HG03442 (cell line): Measurements from ENCODE around the gene NCF4.
A peak's percentile ranks its signal among the peaks of the same experiment; 100 is the strongest.

ENCODE experiments used
- ATAC-seq: cut with Tn5 transposase; IDR thresholded peaks from one replicate; pipeline ENCODE4 v1.9.1; 2021; ENCODE audit warnings: mild to moderate bottlenecking, moderate library complexity; ENCODE audit not compliant: unreplicated experiment

Gene NCF4

GRCh38 chr22:36892292-36892691, 31.5 kb downstream of the NCF4 start:
- ATAC-seq, result no peak

- ATAC-seq, result no peak
Observed at GRCh38 chr22:36893262-36893661, 32.5 kb downstream of the NCF4 start.

- no peak for ATAC-seq
Observed at GRCh38 chr22:36894266-36894665, 33.5 kb downstream of the NCF4 start.

GRCh38 chr22:36897611-36898010, 36.8 kb downstream of the NCF4 start:
- ATAC-seq, result no peak

- no peak for ATAC-seq
Observed at GRCh38 chr22:36898690-36899089, 37.9 kb downstream of the NCF4 start.

GRCh38 chr22:36899498-36899897, 38.7 kb downstream of the NCF4 start:
- ATAC-seq, result no peak

DNA sequence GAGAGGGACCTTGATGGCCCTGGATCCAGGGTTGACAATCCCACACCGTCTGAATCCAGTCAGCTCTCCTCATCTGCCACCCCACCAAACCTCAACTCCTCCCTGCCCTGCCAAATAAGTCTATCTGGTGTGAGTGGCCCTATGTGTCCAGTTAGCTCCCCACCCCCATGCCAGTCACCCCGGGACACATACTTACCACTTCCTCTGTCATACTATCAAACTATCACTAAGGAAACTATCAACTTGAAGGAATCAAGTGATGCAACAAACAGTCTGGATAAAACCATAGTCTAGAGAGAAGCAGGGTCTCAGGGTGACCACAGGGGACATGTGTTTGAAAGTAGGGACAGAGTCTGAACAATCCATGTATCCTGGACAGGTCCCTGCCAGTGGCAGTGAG, 39.4 kb downstream of the NCF4 start:
- no peak for ATAC-seq

- ATAC-seq, result no peak
Observed at GRCh38 chr22:36900880-36901279, 40.1 kb downstream of the NCF4 start.

GRCh38 chr22:36901411-36902142, 40.8 kb downstream of the NCF4 start:
- peak; percentile 69 for ATAC-seq

- no peak for ATAC-seq
Observed at GRCh38 chr22:36902143-36902926, 41.5 kb downstream of the NCF4 start.

DNA sequence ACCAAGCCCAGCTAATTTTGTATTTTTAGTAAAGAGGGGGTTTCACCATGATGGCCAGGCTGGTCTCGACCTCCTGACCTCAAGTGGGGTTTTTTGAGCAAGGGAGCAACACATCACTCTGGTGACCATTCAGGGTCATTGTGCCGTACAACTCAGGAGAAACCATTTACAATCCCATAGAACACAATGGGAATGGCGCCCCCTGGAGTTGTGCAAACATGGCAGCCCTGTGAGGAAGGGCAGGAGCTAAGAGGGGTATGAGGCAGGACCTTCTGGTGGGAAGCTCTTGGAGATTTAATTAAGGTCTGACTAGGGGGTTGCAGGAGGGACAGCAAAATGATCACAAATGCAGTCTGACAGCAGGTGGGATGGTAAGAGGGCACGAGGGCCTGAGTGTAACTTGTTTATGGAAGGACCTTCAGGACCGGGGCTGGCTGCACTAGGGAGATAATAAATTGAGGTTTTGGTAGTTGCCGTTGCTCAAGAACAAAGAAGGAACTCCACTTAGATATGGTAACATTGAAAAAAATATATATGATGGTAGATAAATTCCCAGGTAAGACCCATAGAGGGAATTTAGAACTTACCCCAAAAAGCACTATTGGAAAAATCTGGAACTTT, 43.6 kb downstream of the NCF4 start:
- no peak for ATAC-seq

DNA sequence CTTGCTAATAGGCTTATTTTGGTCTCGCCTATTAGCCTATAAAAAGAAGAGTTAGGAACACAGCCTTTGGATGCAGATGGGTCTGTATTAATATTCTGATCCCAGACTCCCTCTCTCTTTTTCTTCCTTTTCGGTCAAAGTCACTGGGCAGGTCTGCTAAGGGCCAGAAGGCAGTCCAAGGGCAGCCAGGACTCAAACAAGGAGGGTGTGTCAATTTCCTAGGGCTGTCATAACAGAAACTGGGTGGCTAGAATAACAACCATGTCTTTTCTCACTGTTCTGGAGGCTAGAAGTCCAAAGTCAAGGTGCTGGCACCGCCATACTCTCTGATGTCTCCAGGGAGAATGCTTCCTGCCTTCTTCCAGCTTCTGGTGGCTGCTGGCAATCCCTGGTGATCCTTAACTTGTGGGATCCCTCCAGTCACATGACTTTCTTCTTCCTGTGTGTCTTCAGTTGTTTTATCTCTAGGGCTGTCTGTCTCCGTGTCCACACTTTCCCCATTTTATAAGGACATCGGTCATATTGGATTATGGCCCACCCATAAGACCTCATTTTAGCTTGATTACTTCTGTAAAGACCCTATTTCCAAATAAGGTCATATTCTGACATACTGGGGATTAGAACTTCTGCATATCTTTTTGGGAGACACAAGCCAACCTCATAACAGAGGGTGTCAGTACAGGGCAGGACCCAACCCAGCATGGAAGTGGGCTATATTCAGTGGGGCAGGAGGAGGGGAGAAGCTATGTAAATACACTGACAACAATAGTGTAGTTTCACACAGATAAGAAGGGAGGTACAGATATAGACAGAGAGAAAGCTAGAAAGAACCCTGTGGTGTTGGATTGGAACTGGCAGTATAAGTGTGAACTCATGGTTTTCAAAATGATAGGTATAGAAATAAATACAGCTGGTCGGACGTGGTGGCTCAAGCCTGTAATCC, 46.7 kb downstream of the NCF4 start:
- ATAC-seq, result no peak

- no peak for ATAC-seq
Observed at GRCh38 chr22:36910461-36910860, 49.7 kb downstream of the NCF4 start.

DNA sequence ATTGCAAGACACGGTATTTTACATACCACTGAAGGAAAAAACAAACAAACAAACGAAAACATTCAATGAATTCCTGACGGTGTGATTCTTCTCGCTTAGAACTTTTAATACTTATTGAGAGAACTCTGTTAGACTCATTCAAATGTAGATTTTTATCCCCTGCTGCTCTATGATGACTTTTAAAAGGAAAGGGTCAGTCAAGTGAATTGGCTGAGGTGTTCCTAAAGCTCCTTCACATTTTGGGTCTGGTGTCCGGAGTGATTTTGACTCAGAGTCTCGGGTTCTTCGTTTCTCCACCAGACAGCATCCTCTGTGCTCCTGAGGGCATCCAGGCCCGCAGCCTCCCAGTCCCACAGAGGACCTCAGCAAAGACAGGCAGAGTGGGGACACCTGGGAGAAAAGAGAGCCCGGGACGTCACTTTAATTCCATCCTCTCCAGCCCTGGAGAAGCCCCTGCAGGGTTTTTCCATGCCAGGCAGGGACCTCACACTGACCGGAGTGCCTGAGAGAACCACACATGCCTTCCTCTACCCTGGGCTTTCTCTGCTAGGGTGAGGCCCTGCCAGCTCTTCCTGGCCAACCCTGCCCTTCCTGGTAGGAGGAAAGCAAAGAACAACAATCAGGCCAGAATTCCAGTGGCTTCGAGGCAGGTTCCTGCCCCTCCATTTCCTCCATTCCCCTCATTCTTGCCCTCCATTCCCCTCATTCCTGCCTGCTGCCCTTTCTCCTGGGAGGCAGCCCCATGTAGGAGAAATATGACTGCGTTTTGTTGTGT, 51.3 kb downstream of the NCF4 start:
- ATAC-seq, result no peak

- no peak for ATAC-seq
Observed at GRCh38 chr22:36912694-36913426, 52.1 kb downstream of the NCF4 start.

DNA sequence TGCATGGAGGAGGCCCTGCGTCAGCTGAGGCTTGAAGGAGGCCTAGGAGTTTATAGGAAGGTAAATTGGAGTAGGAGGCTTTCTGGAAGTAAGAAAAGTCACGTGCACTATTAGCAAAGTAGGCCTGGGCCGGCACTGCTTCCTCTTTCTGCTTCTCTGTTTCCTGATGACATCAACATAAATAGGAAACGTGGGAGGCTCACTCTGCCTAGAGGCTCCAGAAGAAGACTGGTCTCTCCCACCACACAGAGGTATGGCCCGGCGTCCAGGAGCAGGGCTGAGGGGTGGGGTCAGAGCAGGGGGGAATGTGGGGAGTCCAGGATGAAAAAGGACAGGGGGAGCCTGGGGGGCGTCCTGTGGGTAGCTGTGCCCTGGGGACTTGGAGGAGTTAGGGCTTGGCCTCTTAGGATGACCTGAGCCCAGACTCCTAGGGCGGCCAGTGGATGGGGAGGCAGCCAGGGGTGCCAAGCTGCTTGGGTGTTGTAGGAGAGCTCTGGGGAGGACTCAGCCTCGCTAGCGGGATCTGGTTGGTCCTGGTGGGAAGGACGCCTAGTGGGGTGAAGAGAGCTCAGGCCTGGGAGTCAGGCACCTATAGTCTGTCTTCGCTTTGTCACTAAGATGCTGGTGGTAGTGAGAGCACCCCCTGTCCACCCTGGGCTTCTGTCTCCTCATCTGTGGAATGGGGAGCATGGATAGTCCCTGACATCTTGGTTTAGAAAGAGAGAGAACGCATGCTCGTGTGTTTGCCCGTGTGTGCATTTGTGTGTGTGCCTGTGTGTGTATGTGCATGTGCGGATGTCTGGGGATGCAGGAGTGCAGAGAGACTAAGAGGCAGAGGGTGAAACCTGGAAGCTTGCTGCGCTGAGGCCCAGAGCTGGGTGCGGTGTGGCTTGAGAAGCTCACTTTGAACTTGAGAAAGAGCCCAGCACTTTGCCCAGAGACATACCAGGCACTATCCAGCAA, 52.9 kb downstream of the NCF4 start, which contains the start of gene CSF2RB:
Gene CSF2RB (plus strand): TSS at position 202 of the 963 bp plus-strand sequence. CDS start 8,580 bp downstream, outside the sequence.
- ATAC-seq, result no peak

DNA sequence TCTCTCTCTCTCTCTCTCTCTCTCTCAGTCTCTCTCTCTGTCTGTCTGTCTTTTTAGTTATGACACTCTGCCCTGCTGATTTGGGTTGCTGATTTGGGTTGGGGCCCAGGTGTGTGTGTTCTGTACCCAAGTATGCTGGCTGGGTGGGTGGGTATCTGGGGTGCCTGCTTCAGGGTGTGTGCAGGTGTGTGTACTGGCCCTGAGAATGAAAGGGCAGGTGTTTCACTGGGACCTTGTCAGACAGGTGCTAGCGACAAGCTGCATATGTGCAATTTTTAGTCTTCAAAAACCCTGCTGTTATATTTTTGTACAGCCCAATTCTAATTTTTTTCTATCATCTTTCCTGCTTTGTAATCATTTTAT, 53.6 kb downstream of the NCF4 start:
- ATAC-seq, result no peak

- no peak for ATAC-seq
Observed at GRCh38 chr22:36916034-36916433, 55.2 kb downstream of the NCF4 start.
